GM19467 (cell line): ENCODE results near the gene SPINT3.

Source experiments
- ATAC-seq: cut with Tn5 transposase; IDR thresholded peaks from one replicate; pipeline ENCODE4 v1.9.1; 2021; ENCODE audit warnings: mild to moderate bottlenecking, moderate library complexity; ENCODE audit not compliant: unreplicated experiment

SPINT3 gene

GRCh38 chr20:45463709-45464108, 51.7 kb downstream of the SPINT3 start:
- ATAC-seq, result no peak

- ATAC-seq, result no peak
Measured at GRCh38 chr20:45462711-45463509, 52.5 kb downstream of the SPINT3 start.
